Cardiac muscle cell (in vitro differentiated cells and primary cell): ENCODE measurements around the gene BHMT2. TPM values are rescaled to one million over a fixed set of nuclear protein-coding genes. Genes with fewer than 3 reads are reported as not detected.

ENCODE experiments used
- DNase-seq, 2 donors: peaks; one replicate each; pipeline versions ENCODE4 v3.0.0 to v3.0.0-alpha.2; 2010 to 2017; ENCODE audit warnings: low read depth in 1 of 2, low spot score in 1 of 2
- H3K27ac ChIP-seq: fragments of 200-600 bp; sonication (generic); 2 replicates; pipeline ENCODE4 v1.5.1; 2016
- H3K27me3 ChIP-seq: fragments of 200-600 bp; sonication (generic); 2 replicates; pipeline ENCODE4 v1.6.0; 2016; ENCODE audit warnings: control low read depth
- H3K36me3 ChIP-seq: fragments of 200-600 bp; sonication (generic); 2 replicates; pipeline ENCODE4 v1.5.1; 2016; ENCODE audit warnings: control low read depth
- H3K4me1 ChIP-seq: fragments of 200-600 bp; sonication (generic); 2 replicates; pipeline ENCODE4 v1.8.1; 2017; ENCODE audit warnings: low read depth, mild to moderate bottlenecking, mixed run types
- H3K4me3 ChIP-seq: fragments of 200-600 bp; sonication (generic); 2 replicates; pipeline ENCODE4 v1.5.1; 2016; ENCODE audit warnings: mild to moderate bottlenecking
- H3K9me3 ChIP-seq: fragments of 200-600 bp; sonication (generic); 2 replicates; pipeline ENCODE4 v1.5.1; 2017; ENCODE audit warnings: low read depth, mild to moderate bottlenecking, control low read depth
- polyA plus RNA-seq: library from polyadenylated mRNA; unstranded; fragments of >200 nt; fragmentation: Nextera tagmentation; extraction: Ambion mirVana; gene quantifications from 2 replicates; pipeline ENCODE4 v1.2.1, GENCODE V29; 2016
- total RNA-seq: library from RNA; depleted of rRNA; stranded (reverse); fragments of >200 nt; gene quantifications from 2 replicates; pipeline ENCODE4 v1.2.3, GENCODE V29; 2016
- TF ChIP-seq, protein P1 (sequence below): IDR thresholded peaks from 2 replicates; pipeline ENCODE4 v1.5.1; 2012; ENCODE audit warnings: low read depth, mild to moderate bottlenecking, low read length

Gene BHMT2
- total and polyA plus RNA-seq, 2 experiments from 2014 or later = not detected

DNA sequence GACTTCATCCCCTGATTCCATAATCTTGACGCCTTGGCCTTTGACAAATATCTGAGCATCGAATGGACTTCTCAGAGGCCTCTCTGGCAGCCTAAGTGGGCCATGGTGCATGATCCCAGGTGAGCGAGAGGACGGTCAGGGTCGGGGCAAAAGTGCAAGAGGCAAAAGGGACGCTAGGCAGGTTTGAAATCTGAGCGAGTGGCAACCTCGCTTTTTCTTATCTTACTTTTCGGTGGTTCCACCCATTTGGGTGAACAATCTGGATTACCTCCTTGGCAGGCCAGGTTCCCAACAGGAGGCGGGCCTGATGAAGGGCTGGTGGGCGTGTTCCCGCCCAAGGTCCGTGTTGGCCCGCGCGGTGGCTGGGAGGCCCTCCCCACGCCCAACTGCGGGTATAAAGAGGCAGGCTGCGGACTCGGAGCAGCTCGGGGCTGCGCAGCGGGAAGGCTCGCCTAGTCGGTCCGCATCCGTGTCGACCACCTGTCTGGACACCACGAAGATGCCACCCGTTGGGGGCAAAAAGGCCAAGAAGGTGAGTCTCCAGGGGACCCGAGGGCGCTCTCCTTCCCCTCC, 41.9 kb downstream of the BHMT2 start, which contains the start of gene BHMT:
Gene BHMT (plus strand): TSS at position 423 of the 573 bp plus-strand sequence. CDS start 77 bp downstream, at position 500.
- Histone ChIP-seq H3K27ac (no peak within 1 kb of the TSS), H3K36me3 (no peaks in the 10 kb centered on the region), H3K9me3 (no peaks in the 10 kb centered on the region), H3K4me1 (no peaks in the 10 kb centered on the region), H3K4me3 (peak within 1 kb of the TSS; percentile 9), H3K27me3 (peaks cover 67% of the 10 kb centered on the region)
- DNase-seq = no peak
- TF ChIP-seq, protein P1, sequence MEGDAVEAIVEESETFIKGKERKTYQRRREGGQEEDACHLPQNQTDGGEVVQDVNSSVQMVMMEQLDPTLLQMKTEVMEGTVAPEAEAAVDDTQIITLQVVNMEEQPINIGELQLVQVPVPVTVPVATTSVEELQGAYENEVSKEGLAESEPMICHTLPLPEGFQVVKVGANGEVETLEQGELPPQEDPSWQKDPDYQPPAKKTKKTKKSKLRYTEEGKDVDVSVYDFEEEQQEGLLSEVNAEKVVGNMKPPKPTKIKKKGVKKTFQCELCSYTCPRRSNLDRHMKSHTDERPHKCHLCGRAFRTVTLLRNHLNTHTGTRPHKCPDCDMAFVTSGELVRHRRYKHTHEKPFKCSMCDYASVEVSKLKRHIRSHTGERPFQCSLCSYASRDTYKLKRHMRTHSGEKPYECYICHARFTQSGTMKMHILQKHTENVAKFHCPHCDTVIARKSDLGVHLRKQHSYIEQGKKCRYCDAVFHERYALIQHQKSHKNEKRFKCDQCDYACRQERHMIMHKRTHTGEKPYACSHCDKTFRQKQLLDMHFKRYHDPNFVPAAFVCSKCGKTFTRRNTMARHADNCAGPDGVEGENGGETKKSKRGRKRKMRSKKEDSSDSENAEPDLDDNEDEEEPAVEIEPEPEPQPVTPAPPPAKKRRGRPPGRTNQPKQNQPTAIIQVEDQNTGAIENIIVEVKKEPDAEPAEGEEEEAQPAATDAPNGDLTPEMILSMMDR = no peak

- no peaks in the 10 kb centered on the region for H3K36me3 ChIP-seq
- H3K9me3 ChIP-seq = no peaks in the 10 kb centered on the region
- no peak overlapping the region for H3K27ac ChIP-seq
- peaks cover 67% of the 10 kb centered on the region for H3K27me3 ChIP-seq
- DNase-seq = peak in 1 of 2 donors; percentile 20
- TF ChIP-seq, protein P1 = no peak
- H3K4me3 ChIP-seq = peak overlapping the region; percentile 9
- H3K4me1 ChIP-seq = no peaks in the 10 kb centered on the region
These were observed 42.6 kb downstream of the BHMT2 start for GRCh38 chr5:79111960-79112702.

- Histone ChIP-seq H3K36me3 (no peaks in the 10 kb centered on the region), H3K27me3 (peaks cover 67% of the 10 kb centered on the region), H3K4me1 (no peaks in the 10 kb centered on the region), H3K4me3 (no peak overlapping the region), H3K27ac (no peak overlapping the region), H3K9me3 (no peaks in the 10 kb centered on the region)
- TF ChIP-seq, protein P1 = no peak
- no peak for DNase-seq
These were observed 43.1 kb downstream of the BHMT2 start for GRCh38 chr5:79112703-79113058.

DNA sequence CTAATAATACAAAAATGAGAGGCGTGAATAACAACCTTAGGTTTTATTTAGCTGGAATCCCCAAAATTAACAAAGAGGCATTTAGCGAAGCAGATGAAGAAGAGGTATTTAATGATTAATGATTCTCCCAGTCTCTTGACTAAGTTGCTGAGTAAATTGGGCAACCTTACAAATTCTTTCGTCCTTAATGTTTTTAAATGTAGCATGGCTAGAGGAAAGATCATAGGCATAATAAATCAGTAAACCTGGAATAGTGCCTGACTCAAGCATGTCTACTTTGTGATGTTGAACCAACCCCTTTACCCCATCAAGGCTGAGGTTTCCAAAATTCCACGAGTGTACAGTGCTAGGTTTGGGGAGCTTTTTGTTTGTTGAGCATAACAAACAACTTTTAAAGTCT, 49.9 kb downstream of the BHMT2 start:
- Histone ChIP-seq H3K36me3 (no peaks in the 10 kb centered on the region), H3K27me3 (peaks cover 16% of the 10 kb centered on the region), H3K4me3 (no peak overlapping the region), H3K27ac (no peak overlapping the region), H3K9me3 (no peaks in the 10 kb centered on the region), H3K4me1 (no peaks in the 10 kb centered on the region)
- TF ChIP-seq, protein P1 = no peak
- no peak for DNase-seq

GRCh38 chr5:79120221-79120620, 50.7 kb downstream of the BHMT2 start:
- Histone ChIP-seq H3K9me3 (no peaks in the 10 kb centered on the region), H3K27ac (no peak overlapping the region), H3K36me3 (no peaks in the 10 kb centered on the region), H3K4me3 (no peak overlapping the region), H3K27me3 (peaks cover 9% of the 10 kb centered on the region), H3K4me1 (no peaks in the 10 kb centered on the region)
- no peak for DNase-seq
- TF ChIP-seq, protein P1 = no peak
